GM12878 (cell line): Measurements from ENCODE around the gene CCDC106. TPM values are rescaled to one million over a fixed set of nuclear protein-coding genes. Genes with fewer than 3 reads are reported as not detected.

Experiments
- ATAC-seq: fragments of 200-7000 bp; cut with Tn5 transposase; 3 replicates; pipeline ENCODE4 v1.9.1; 2020; ENCODE audit warnings: mild to moderate bottlenecking, moderate library complexity
- BruUV-seq: library from RNA; stranded (reverse); fragments of 400-500 nt; replicated peaks from 2 replicates; lab custom pipeline; 2021; lab: Mats Ljungman, UMichigan
- CTCF ChIA-PET: fragments of 300-600 bp; sonication (Branson Sonifier 250); formaldehyde crosslinking; extraction: SDS; loops from one replicate; lab custom pipeline; 2021; ENCODE audit warnings: inconsistent platforms; lab: Yijun Ruan, JAX
- POLR2A ChIA-PET: fragments of 350-600 bp; formaldehyde crosslinking; extraction: SDS; loops from one replicate; lab custom pipeline; 2021; ENCODE audit warnings: inconsistent platforms; lab: Charles Lee
- RAD21 ChIA-PET: fragments of 300-600 bp; sonication (Branson Sonifier 250); formaldehyde crosslinking; loops from one replicate; lab custom pipeline; 2023; ENCODE audit warnings: antibody characterized with exemption; ENCODE audit not compliant: unreplicated experiment; lab: Charles Lee
- SMC1A ChIA-PET: fragments of 300-600 bp; sonication (Branson Sonifier 250); formaldehyde crosslinking; loops from one replicate; lab custom pipeline; 2023; ENCODE audit not compliant: unreplicated experiment, uncharacterized antibody; lab: Charles Lee
- DNase-seq: peaks from one replicate; pipeline ENCODE4 v3.0.0-alpha.2; 2011; ENCODE audit warnings: low read depth, low spot score
- FAIRE-seq: peaks from 3 replicates; lab custom pipeline; 2011; peaks lifted over from hg19 to GRCh38; lab: Jason Lieb, UNC
- H2AFZ ChIP-seq: 2 replicates; pipeline ENCODE4 v1.6.0; 2011; ENCODE audit warnings: low read depth, low read length, control low read depth; ENCODE audit not compliant: control insufficient read depth
- H3K27ac ChIP-seq: 2 replicates; pipeline ENCODE4 v1.5.1; 2011; ENCODE audit warnings: control low read depth; ENCODE audit not compliant: control insufficient read depth, insufficient read depth
- H3K27me3 ChIP-seq, 2 experiments: replicated peaks in 1 of 2; 2 replicates each; pipeline versions ENCODE4 v1.6.0 to v1.6.1; 2011; ENCODE audit warnings: low read length in 1 of 2; ENCODE audit not compliant: control insufficient read depth in 2 of 2, insufficient read depth in 2 of 2
- H3K36me3 ChIP-seq, 2 experiments: 2 replicates each; pipeline ENCODE4 v1.5.1; 2011; ENCODE audit warnings: low read length in 1 of 2; ENCODE audit not compliant: control insufficient read depth in 2 of 2, insufficient read depth in 2 of 2
- H3K4me1 ChIP-seq: 2 replicates; pipeline ENCODE4 v1.6.1; 2011; ENCODE audit warnings: mild to moderate bottlenecking, low read length, moderate library complexity, mixed read lengths; ENCODE audit not compliant: control insufficient read depth, insufficient read depth
- H3K4me2 ChIP-seq: 2 replicates; pipeline ENCODE4 v1.6.0; 2011; ENCODE audit warnings: control low read depth; ENCODE audit not compliant: control insufficient read depth, insufficient read depth
- H3K4me3 ChIP-seq: fragments of 200-600 bp; sonication (generic); 2 replicates; pipeline ENCODE4 v1.5.1; 2016
- H3K79me2 ChIP-seq: 2 replicates; pipeline ENCODE4 v1.6.0; 2011; ENCODE audit warnings: low read length; ENCODE audit not compliant: control insufficient read depth, insufficient read depth
- H3K9ac ChIP-seq: 2 replicates; pipeline ENCODE4 v1.8.0; 2011; ENCODE audit warnings: low read length, control low read depth, mixed read lengths; ENCODE audit not compliant: control insufficient read depth, insufficient read depth
- H3K9me3 ChIP-seq: replicated peaks from 3 replicates; pipeline ENCODE4 v1.5.1; 2011; ENCODE audit warnings: mild to moderate bottlenecking, low read length; ENCODE audit not compliant: control insufficient read depth, insufficient read depth
- H4K20me1 ChIP-seq: 2 replicates; pipeline ENCODE4 v1.6.0; 2011; ENCODE audit not compliant: control insufficient read depth, insufficient read depth
- IKZF2 ChIP-seq, 2 experiments: fragments of 450-650 bp; IDR thresholded peaks; 2 replicates each; pipeline ENCODE4 v1.6.1; 2017; ENCODE audit warnings: mild to moderate bottlenecking in 2 of 2, moderate library complexity in 2 of 2
- RUNX3 ChIP-seq: IDR thresholded peaks from 2 replicates; pipeline ENCODE4 v1.6.1; 2012; ENCODE audit warnings: low read length, inconsistent platforms
- ZBTB11 ChIP-seq: fragments of 450-650 bp; formaldehyde crosslinking; IDR thresholded peaks from 2 replicates; pipeline ENCODE4 v1.5.0; 2022; ENCODE audit warnings: mild to moderate bottlenecking, missing genetic modification characterization
- WGBS: methylation state at CpG from one replicate; pipeline ENCODE4 v1.1.6; 2016; ENCODE audit warnings: low lambda C conversion rate; ENCODE audit not compliant: insufficient replicate concordance, insufficient coverage; ENCODE audit errors: missing lambda C conversion rate; 5-methylcytosine and 5-hydroxymethylcytosine counted together
- in situ Hi-C: fragments of 300-500 bp; cut with MboI; formaldehyde crosslinking; loops from 9 replicates; pipeline ENCODE4 v1.14.3; 2018; ENCODE audit warnings: mixed read lengths
- intact Hi-C: fragments of 100-400 bp; cut with micrococcal nuclease; formaldehyde crosslinking; loops from one replicate; pipeline ENCODE4 v1.14.2; 2022; ENCODE audit not compliant: unreplicated experiment
- polyA plus RNA-seq, 11 experiments: library from polyadenylated mRNA; depleted of rRNA in 4 of 11; unstranded in 6 of 11; stranded (reverse) in 5 of 11; fragments of >200 nt; fragmentation: Nextera tagmentation in 4 of 11; fragmentation: Illumina TruSeq in 1 of 11; extraction: Ambion mirVana in 4 of 11; extraction: Trizol in 1 of 11; gene quantifications; 1 replicate in 1 of 11; 2 replicates in 10 of 11; pipeline versions ENCODE4 v1.2.1 to v1.2.3, GENCODE V29; 2011 to 2016; ENCODE audit warnings: inconsistent platforms in 2 of 11, missing spikeins in 2 of 11, low read depth in 1 of 11
- total RNA-seq, 4 experiments: library from RNA; depleted of rRNA in 3 of 4; stranded (reverse); fragments of >200 nt in 3 of 4; fragmentation: Illumina TruSeq in 1 of 4; extraction: Trizol in 1 of 4; gene quantifications; 2 replicates each; pipeline versions ENCODE4 v1.2.1 to v1.2.3, GENCODE V29; 2013 to 2021

CCDC106 gene
- total and polyA plus RNA-seq, 10 of the 15 experiments (the other 5 are each of a cell fraction or from before 2014, with no cell fraction given), result 0.04 to 35.9 (median 19.8) TPM

GRCh38 chr19:55636723-55637122 is 11.3 kb upstream of the CCDC106 start:
- H3K36me3 ChIP-seq, result no peaks in the 10 kb centered on the region
- intact Hi-C loops (loop anchor here (10.0 kb wide), 1 partner anchor 438 kb away; no protein-coding TSS in a partner anchor), in situ Hi-C loops (no loop called here)
- no peaks in the 10 kb centered on the region for H3K9me3 ChIP-seq
- H3K4me1 ChIP-seq, result peaks cover 38% of the 10 kb centered on the region
- H3K4me3 ChIP-seq, result peak overlapping the region; percentile 92
- H3K4me2 ChIP-seq, result peak overlapping the region; percentile 91
- BruUV-seq, result no TSS peak
- FAIRE-seq (no peak), DNase-seq (no peak), ATAC-seq (no peak)
- H3K79me2 ChIP-seq, result peaks cover 49% of the 10 kb centered on the region
- ChIA-PET CTCF (interaction anchor here (0.7 to 7.7 kb wide), 6 partner anchors 11 to 122 kb away, joined by 3 to 65 read pairs (median 12); partner anchors contain the start of genes CCDC106 and ZNF865), RAD21 (interaction anchor here (1.3 kb wide), 1 partner anchor 11 kb away, joined by 3 read pairs; no protein-coding TSS in a partner anchor), SMC1A (interaction anchor here (1.2 to 2.5 kb wide), 5 partner anchors 11 to 38 kb away, joined by 3 to 11 read pairs (median 5); partner anchors contain the start of genes CCDC106, FIZ1 and U2AF2), POLR2A (interaction anchor here (0.5 to 4.5 kb wide), 3 partner anchors 11 to 18 kb away, joined by 6 to 28 read pairs (median 12); partner anchors contain the start of genes CCDC106 and U2AF2)
- WGBS, result 60% methylated on average over 4 of the region's 4 CpGs
- no peaks in the 10 kb centered on the region for H3K27me3 ChIP-seq
- no peaks in the 10 kb centered on the region for H4K20me1 ChIP-seq
- H2AFZ ChIP-seq, result no peak overlapping the region
- peak overlapping the region; percentile 16; the same call in 1 of the 2 replicates for H3K9ac ChIP-seq
- no peak for TF ChIP-seq IKZF2 (IDR thresholded peaks at IDR 0.05)
- no peak for TF ChIP-seq ZBTB11 (CRISPR knock-in tag)
- no peak for TF ChIP-seq RUNX3
- no peak overlapping the region for H3K27ac ChIP-seq
